PC-3 (cell line): Measurements from ENCODE around the gene GUCA2B.

Experiments used
- EZH2 ChIP-seq: fragments of 300-600 bp; sonication (generic); IDR thresholded peaks from one replicate; pipeline ENCODE4 v1.6.1; 2017; ENCODE audit warnings: antibody characterized with exemption, mild to moderate bottlenecking, low read length; ENCODE audit not compliant: unreplicated experiment
- EZH2phosphoT487 ChIP-seq: fragments of 300-600 bp; sonication (generic); IDR thresholded peaks from 2 replicates; pipeline ENCODE4 v1.6.1; 2018; ENCODE audit warnings: mild to moderate bottlenecking, antibody characterized with exemption, low read length, borderline replicate concordance
- TF ChIP-seq, protein P1 (sequence below): fragments of 300-600 bp; sonication (generic); conservative IDR thresholded peaks from 2 replicates; pipeline ENCODE4 v1.5.1; 2017; ENCODE audit warnings: antibody characterized with exemption, low read depth, mild to moderate bottlenecking, low read length

DNA sequence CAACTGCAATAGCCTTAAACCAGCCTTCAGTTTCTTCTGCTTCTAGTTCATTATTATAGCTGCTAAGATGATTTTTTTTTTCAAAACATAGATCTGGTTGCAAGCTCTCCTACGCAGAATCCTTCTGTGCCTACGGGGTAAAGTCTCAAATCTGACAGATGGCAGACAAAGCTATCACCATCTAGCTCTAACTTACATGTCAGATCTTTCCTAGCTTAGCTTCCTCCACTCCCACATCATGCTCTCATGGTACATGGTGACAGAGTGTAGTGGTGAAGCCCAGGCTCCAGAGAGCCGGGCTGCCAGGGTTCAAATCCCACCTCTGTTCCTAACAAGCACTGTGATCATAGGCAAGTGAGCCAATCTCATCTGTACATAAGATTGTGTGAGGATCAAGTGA, 24.2 kb upstream of the GUCA2B start:
- no peak for TF ChIP-seq EZH2phosphoT487
- TF ChIP-seq, protein P1, sequence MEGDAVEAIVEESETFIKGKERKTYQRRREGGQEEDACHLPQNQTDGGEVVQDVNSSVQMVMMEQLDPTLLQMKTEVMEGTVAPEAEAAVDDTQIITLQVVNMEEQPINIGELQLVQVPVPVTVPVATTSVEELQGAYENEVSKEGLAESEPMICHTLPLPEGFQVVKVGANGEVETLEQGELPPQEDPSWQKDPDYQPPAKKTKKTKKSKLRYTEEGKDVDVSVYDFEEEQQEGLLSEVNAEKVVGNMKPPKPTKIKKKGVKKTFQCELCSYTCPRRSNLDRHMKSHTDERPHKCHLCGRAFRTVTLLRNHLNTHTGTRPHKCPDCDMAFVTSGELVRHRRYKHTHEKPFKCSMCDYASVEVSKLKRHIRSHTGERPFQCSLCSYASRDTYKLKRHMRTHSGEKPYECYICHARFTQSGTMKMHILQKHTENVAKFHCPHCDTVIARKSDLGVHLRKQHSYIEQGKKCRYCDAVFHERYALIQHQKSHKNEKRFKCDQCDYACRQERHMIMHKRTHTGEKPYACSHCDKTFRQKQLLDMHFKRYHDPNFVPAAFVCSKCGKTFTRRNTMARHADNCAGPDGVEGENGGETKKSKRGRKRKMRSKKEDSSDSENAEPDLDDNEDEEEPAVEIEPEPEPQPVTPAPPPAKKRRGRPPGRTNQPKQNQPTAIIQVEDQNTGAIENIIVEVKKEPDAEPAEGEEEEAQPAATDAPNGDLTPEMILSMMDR: no peak
- no peak for TF ChIP-seq EZH2
